ENCODE measurements around the gene PCDHGB7.
"Not testable (repeated sequence)": the region's sequence is repeated elsewhere in the genome, so short reads cannot be mapped to it uniquely, and the experiment has no call there.

DNA sequence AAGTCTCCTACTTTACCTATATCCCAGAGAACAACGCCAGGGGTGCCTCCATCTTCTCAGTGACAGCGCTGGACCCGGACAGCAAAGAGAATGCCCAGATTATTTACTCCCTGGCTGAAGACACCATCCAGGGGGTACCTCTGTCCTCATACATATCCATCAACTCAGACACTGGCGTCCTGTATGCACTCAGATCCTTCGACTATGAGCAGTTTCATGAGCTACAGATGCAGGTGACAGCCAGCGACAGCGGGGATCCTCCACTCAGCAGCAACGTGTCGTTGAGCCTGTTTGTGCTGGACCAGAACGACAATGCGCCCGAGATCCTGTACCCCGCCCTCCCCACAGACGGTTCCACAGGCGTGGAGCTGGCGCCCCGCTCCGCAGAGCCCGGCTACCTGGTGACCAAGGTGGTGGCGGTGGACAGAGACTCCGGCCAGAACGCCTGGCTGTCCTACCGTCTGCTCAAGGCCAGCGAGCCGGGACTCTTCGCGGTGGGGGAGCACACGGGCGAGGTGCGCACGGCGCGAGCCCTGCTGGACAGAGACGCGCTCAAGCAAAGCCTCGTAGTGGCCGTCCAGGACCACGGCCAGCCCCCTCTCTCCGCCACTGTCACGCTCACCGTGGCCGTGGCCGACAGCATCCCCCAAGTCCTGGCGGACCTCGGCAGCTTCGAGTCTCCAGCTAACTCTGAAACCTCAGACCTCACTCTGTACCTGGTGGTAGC, 2.8 kb upstream of the PCDHGB7 start:
- not testable (repeated sequence) for TF ChIP-seq CTCF (IDR thresholded peaks at IDR 0.05); POLR2A (IDR thresholded peaks at IDR 0.05; ENCODE audit: low read depth); EP300 (IDR thresholded peaks at IDR 0.05)
